ENCODE measurements around the gene AADACL4. TPM values are rescaled to one million over a fixed set of nuclear protein-coding genes. Genes with fewer than 3 reads are reported as not detected.

The AADACL4 gene
- polyA plus RNA-seq, 1 donor (not counting 4 experiments of a cell fraction or from before 2014, with no cell fraction given) = not detected

- FAIRE-seq = no peak
- H3K36me3 ChIP-seq (ENCODE audit: control insufficient read depth in 2 of 2, extremely low read depth in 1 of 2, insufficient read depth in 2 of 2, low read length in 2 of 2) = no peaks in the 10 kb centered on the region
- no peak overlapping the region for H3K4me2 ChIP-seq (ENCODE audit: control insufficient read depth, extremely low read depth, insufficient read depth, low read depth, low read length)
- H4K20me1 ChIP-seq (ENCODE audit: control insufficient read depth, extremely low read depth, insufficient read depth, low read length) = no peaks in the 10 kb centered on the region
- peaks cover 2% of the 10 kb centered on the region for H3K79me2 ChIP-seq (ENCODE audit: control insufficient read depth, insufficient read depth, low read length)
- H2AFZ ChIP-seq (ENCODE audit: control insufficient read depth, low read length) = no peak overlapping the region
- no peaks in the 10 kb centered on the region for H3K9me3 ChIP-seq (ENCODE audit: control insufficient read depth, low read depth, low read length)
- dilution Hi-C loops (cut with MboI; ENCODE audit: extremely low pct_ligation_motif_present, low sequenced_read_pairs) = no loop called here
- H3K4me1 ChIP-seq (ENCODE audit: control insufficient read depth, extremely low read depth, insufficient read depth, low read length) = peaks cover 31% of the 10 kb centered on the region
- no peaks in the 10 kb centered on the region for H3K9me1 ChIP-seq (ENCODE audit: control insufficient read depth, extremely low read depth, insufficient read depth, low read length)
- no peaks in the 10 kb centered on the region for H3K27me3 ChIP-seq (ENCODE audit: control insufficient read depth, extremely low read depth, insufficient read depth, low read length)
- H3K27ac ChIP-seq (ENCODE audit: control insufficient read depth, insufficient read depth, low read length) = no peak overlapping the region
- no peak for TF ChIP-seq EZH2 (IDR thresholded peaks at IDR 0.05; ENCODE audit: low read length)
- TF ChIP-seq CTCF (optimal IDR thresholded peaks at IDR 0.05 in 1 of 3, IDR thresholded peaks at IDR 0.05 in 1 of 3, conservative IDR thresholded peaks at IDR 0.05 in 1 of 3; ENCODE audit: extremely low read depth in 1 of 3, insufficient read depth in 2 of 3, low read length in 3 of 3) = no peak
- no peak overlapping the region for H3K4me3 ChIP-seq (ENCODE audit: control insufficient read depth in 2 of 3, extremely low read depth in 1 of 3, insufficient read depth in 2 of 3, low read depth in 1 of 3, low read length in 3 of 3)
- no peak overlapping the region for H3K9ac ChIP-seq (ENCODE audit: control insufficient read depth, extremely low read depth, insufficient read depth, low read length)
- DNase-seq (ENCODE audit: low read depth, low spot score) = no peak
Observed at GRCh38 chr1:12600335-12600734, 43.5 kb upstream of the AADACL4 start.

GRCh38 chr1:12600880-12601633 is 42.8 kb upstream of the AADACL4 start:
- H3K4me1 ChIP-seq (ENCODE audit: control insufficient read depth, extremely low read depth, insufficient read depth, low read length) = peaks cover 28% of the 10 kb centered on the region
- H3K9ac ChIP-seq (ENCODE audit: control insufficient read depth, extremely low read depth, insufficient read depth, low read length) = no peak overlapping the region
- no peak overlapping the region for H3K27ac ChIP-seq (ENCODE audit: control insufficient read depth, insufficient read depth, low read length)
- FAIRE-seq = no peak
- H3K9me3 ChIP-seq (ENCODE audit: control insufficient read depth, low read depth, low read length) = no peaks in the 10 kb centered on the region
- no peak overlapping the region for H2AFZ ChIP-seq (ENCODE audit: control insufficient read depth, low read length)
- TF ChIP-seq CTCF (optimal IDR thresholded peaks at IDR 0.05 in 1 of 3, IDR thresholded peaks at IDR 0.05 in 1 of 3, conservative IDR thresholded peaks at IDR 0.05 in 1 of 3; ENCODE audit: extremely low read depth in 1 of 3, insufficient read depth in 2 of 3, low read length in 3 of 3) = peak; percentile 68 to 84 (median 79)
- no peak for TF ChIP-seq EZH2 (IDR thresholded peaks at IDR 0.05; ENCODE audit: low read length)
- H3K36me3 ChIP-seq (ENCODE audit: control insufficient read depth in 2 of 2, extremely low read depth in 1 of 2, insufficient read depth in 2 of 2, low read length in 2 of 2) = no peaks in the 10 kb centered on the region
- no peak for DNase-seq (ENCODE audit: low read depth, low spot score)
- H4K20me1 ChIP-seq (ENCODE audit: control insufficient read depth, extremely low read depth, insufficient read depth, low read length) = no peaks in the 10 kb centered on the region
- dilution Hi-C loops (cut with MboI; ENCODE audit: extremely low pct_ligation_motif_present, low sequenced_read_pairs) = no loop called here
- H3K79me2 ChIP-seq (ENCODE audit: control insufficient read depth, insufficient read depth, low read length) = peaks cover 2% of the 10 kb centered on the region
- H3K27me3 ChIP-seq (ENCODE audit: control insufficient read depth, extremely low read depth, insufficient read depth, low read length) = no peaks in the 10 kb centered on the region
- H3K9me1 ChIP-seq (ENCODE audit: control insufficient read depth, extremely low read depth, insufficient read depth, low read length) = no peaks in the 10 kb centered on the region
- no peak overlapping the region for H3K4me2 ChIP-seq (ENCODE audit: control insufficient read depth, extremely low read depth, insufficient read depth, low read depth, low read length)
- H3K4me3 ChIP-seq (ENCODE audit: control insufficient read depth in 2 of 3, extremely low read depth in 1 of 3, insufficient read depth in 2 of 3, low read depth in 1 of 3, low read length in 3 of 3) = no peak overlapping the region

All from keratinocyte (primary cell).